ENCODE data around the gene PDE8A. TPM values are rescaled to one million over a fixed set of nuclear protein-coding genes. Genes with fewer than 3 reads are reported as not detected.
"Not testable (repeated sequence)": the region's sequence is repeated elsewhere in the genome, so short reads cannot be mapped to it uniquely, and the experiment has no call there.

PDE8A gene
- total and polyA plus RNA-seq, 12 donors, result 10.9 to 46.7 (median 17.4) TPM

DNA sequence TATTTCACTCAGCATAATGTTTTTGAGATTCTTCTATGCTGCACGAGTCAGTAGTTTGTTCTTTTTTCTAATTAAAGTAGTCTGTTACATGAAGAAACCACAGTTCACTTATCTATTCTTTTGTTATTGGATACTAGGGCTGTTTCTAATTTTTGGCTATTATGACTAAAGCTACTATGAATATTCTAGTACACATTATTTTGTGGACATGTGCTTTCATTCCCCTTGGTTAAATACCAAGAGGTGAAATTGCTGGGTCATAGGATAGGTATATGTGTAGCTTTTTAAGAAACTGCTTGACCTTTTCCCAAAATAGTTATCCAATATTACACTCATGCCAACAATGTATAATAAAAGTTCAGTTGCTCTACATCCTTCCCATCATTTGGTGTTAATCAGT is 8.9 kb downstream of the PDE8A start:
- no peak for DNase-seq
- TF ChIP-seq, protein P1, sequence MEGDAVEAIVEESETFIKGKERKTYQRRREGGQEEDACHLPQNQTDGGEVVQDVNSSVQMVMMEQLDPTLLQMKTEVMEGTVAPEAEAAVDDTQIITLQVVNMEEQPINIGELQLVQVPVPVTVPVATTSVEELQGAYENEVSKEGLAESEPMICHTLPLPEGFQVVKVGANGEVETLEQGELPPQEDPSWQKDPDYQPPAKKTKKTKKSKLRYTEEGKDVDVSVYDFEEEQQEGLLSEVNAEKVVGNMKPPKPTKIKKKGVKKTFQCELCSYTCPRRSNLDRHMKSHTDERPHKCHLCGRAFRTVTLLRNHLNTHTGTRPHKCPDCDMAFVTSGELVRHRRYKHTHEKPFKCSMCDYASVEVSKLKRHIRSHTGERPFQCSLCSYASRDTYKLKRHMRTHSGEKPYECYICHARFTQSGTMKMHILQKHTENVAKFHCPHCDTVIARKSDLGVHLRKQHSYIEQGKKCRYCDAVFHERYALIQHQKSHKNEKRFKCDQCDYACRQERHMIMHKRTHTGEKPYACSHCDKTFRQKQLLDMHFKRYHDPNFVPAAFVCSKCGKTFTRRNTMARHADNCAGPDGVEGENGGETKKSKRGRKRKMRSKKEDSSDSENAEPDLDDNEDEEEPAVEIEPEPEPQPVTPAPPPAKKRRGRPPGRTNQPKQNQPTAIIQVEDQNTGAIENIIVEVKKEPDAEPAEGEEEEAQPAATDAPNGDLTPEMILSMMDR (IDR thresholded peaks at IDR 0.05), result no peak
- no peak overlapping the region for H3K27ac ChIP-seq
- no peaks in the 10 kb centered on the region for H3K27me3 ChIP-seq
- H3K4me3 ChIP-seq, result no peak overlapping the region
- H3K36me3 ChIP-seq, result no peaks in the 10 kb centered on the region
- H3K9me3 ChIP-seq, result no peaks in the 10 kb centered on the region
- intact Hi-C loops (cut with DNase I), result loop anchor here in 1 of 10 donors (5.0 kb wide), 1 partner anchor 42 kb away; no protein-coding TSS in a partner anchor
- H3K4me1 ChIP-seq, result peaks cover 7 to 85% (median 60%) of the 10 kb centered on the region in 9 donors
- 51 to 72% methylated on average over 1 of the region's 1 CpG for WGBS, 2 donors
- no peak for ATAC-seq

DNA sequence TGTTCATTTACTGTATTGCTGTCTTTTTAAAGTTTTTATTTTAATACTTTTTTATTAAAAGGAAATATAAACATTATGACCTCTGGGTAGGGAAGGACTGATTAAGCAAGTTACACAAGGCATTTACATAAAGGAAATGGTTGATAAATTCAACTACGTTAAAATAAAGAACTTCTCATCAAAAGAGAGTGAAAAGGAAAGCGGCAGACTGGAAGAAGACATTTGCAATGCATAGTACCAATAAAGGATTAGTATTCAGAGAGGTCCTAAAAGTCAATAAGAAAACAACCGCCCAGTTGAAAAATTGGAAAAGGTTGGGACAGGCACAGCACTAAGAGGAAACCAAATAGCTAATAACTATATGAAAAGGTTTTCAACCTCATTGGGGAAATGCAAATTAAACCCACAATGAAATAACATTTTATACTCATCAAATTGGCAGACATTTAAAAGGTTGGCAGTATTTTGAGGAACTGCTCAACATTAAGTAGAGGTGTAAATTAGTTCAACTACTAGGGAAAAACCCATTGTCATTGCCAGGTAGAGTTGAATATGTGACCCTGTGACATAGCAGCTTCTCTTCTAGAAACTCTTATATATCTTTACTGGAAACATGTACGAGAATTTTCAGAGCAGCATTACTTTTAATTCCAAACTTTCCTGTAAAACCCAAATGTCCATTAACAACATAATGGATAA is 9.5 kb downstream of the PDE8A start:
- Histone ChIP-seq H3K27ac (no peak overlapping the region), H3K27me3 (no peaks in the 10 kb centered on the region), H3K9me3 (no peaks in the 10 kb centered on the region), H3K36me3 (no peaks in the 10 kb centered on the region), H3K4me3 (no peak overlapping the region), H3K4me1 (peaks cover 7 to 79% (median 60%) of the 10 kb centered on the region in 9 donors)
- intact Hi-C loops (cut with DNase I), result loop anchor here in 1 of 10 donors (5.0 kb wide), 1 partner anchor 41 kb away; no protein-coding TSS in a partner anchor
- DNase-seq, result no peak
- TF ChIP-seq, protein P1 (IDR thresholded peaks at IDR 0.05), result no peak
- no peak for ATAC-seq
- WGBS, 2 donors, result 86 to 88% methylated on average over 4 of the region's 4 CpGs

DNA sequence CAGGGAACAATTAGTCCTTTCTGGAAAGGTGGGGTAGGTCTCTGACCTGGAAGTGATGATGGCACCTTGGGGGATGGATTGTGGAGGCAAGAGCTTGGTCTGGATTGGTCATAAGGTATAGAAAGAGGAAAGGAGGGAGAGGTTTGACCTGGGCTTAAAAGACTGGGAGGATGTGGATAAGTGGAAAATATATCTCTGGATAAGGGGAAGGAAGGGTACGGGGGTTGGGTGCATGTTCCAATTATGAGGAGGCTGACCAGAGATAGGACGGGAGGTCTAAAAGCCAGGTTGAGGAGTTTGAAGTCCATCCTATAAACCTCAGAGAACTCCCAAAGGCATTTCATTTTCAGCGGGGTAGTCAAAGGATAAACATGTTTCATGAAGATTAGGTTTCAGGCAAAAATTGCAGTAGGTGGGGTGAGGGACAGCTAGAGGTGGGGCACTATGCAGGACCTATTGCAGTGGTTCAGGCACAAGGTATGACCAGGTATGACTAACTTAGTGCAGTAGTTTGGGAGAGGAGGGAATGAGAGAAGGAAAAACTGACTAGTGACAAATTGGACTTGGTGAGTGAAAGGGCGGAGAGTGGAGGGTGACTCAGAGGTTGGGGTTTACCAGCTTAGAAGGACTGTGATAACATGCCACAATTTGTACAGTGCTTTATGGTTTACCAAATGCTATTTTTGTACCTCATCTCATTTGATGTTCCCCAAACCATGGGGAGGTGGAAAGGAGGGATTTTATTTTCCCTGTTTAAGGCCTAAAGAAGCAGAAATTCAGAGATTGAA is 10.7 kb downstream of the PDE8A start:
- H3K4me3 ChIP-seq, result no peak overlapping the region
- TF ChIP-seq, protein P1 (IDR thresholded peaks at IDR 0.05), result no peak
- peak overlapping the region in 4 of 10 donors; percentile 13 to 65 (median 44) for H3K27ac ChIP-seq
- no peak for DNase-seq
- no peaks in the 10 kb centered on the region for H3K27me3 ChIP-seq
- intact Hi-C loops (cut with DNase I), result loop anchor here in 1 of 10 donors (5.0 kb wide), 1 partner anchor 40 kb away; no protein-coding TSS in a partner anchor
- H3K4me1 ChIP-seq, result peaks cover 7 to 69% (median 54%) of the 10 kb centered on the region in 9 donors
- ATAC-seq, result peak; percentile 46 to 93 (median 84)
- WGBS, 2 donors, result 81 to 83% methylated on average over 4 of the region's 4 CpGs
- no peaks in the 10 kb centered on the region for H3K9me3 ChIP-seq
- H3K36me3 ChIP-seq, result no peaks in the 10 kb centered on the region

DNA sequence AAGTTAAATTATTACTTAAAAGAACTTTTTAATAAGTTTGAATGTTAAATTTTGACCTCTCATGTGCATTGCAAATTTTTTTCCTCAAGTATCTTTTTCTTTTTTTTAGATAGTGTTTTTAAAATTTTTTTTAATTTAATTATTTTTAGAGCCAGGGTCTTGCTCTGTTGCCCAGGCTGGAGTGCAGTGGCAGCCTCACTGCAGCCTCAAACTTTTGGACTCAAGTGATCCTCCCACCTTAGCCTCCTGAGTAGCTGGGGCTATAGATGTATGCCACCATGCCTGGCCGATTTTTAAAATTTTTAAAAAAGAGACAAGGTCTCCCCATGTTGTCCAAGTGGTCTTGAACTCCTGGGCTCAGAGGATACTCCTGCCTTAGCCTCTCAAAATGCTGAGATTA is 14.4 kb downstream of the PDE8A start:
- TF ChIP-seq, protein P1 (IDR thresholded peaks at IDR 0.05), result no peak
- no peaks in the 10 kb centered on the region for H3K36me3 ChIP-seq
- H3K9me3 ChIP-seq, result no peaks in the 10 kb centered on the region
- no peak for DNase-seq
- no peak overlapping the region for H3K4me3 ChIP-seq
- intact Hi-C loops (cut with DNase I), result no loop called here
- no peak for ATAC-seq
- H3K27me3 ChIP-seq, result no peaks in the 10 kb centered on the region
- no peak overlapping the region for H3K27ac ChIP-seq
- WGBS, 2 donors, result 94% methylated on average over 1 of the region's 1 CpG
- peaks cover 9 to 66% (median 44%) of the 10 kb centered on the region in 9 donors for H3K4me1 ChIP-seq

DNA sequence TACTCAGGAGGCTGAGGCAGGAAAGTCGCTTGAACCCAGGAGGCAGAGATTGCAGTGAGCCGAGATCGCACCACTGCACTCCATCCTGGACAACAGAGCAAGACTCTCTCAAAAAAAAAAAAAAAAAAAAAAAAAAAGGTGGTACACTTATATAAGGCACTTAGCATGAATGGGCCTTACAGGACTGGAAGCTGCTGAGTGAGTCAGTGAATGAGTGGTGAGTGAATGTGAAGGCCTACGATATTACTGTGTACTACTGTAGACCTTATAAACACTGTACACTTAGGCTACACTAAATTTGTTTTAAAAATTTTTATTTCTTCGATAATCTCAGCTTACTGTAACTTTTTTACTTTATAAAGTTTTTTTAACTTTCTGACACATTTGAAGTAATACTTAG is 15.1 kb downstream of the PDE8A start:
- ATAC-seq; H3K27me3 ChIP-seq; H3K4me3 ChIP-seq; DNase-seq; intact Hi-C loops (cut with DNase I); H3K27ac ChIP-seq; H3K36me3 ChIP-seq; H3K9me3 ChIP-seq: not testable (repeated sequence)
- 72 to 91% methylated on average over 5 of the region's 5 CpGs for WGBS, 2 donors
- peaks cover 8 to 64% (median 47%) of the 10 kb centered on the region in 9 donors for H3K4me1 ChIP-seq

DNA sequence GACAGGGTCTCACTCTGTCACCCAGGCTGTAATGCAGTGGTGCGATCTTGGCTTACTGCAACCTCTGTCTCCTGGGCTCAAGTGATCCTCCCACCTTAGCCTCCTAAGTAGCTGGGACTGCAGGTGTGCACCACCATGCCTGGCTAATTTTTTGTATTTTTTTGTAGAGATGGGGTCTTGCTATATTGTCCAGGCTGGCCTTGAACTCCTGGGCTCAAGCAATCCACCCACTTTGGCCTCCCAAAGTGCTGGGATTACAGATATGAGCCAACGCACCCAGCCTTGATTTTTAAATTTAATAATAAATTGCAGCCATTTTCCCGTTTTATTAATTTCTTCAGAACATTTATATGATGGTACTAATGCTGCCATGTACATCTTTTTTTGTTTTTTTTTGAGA is 15.6 kb downstream of the PDE8A start:
- H3K36me3 ChIP-seq; H3K4me3 ChIP-seq; intact Hi-C loops (cut with DNase I); H3K27me3 ChIP-seq; DNase-seq; H3K9me3 ChIP-seq; H3K27ac ChIP-seq; ATAC-seq: not testable (repeated sequence)
- 97 to 100% methylated on average over 3 of the region's 3 CpGs for WGBS, 2 donors
- H3K4me1 ChIP-seq, result peaks cover 8 to 62% (median 48%) of the 10 kb centered on the region in 9 donors

All from heart right ventricle (tissue), 16 donors.